ENCODE measurements around the gene AP1AR. TPM values are rescaled to one million over a fixed set of nuclear protein-coding genes. Genes with fewer than 3 reads are reported as not detected.
A peak's percentile ranks its signal among the peaks of the same experiment; 100 is the strongest.

AP1AR gene
- total and polyA plus RNA-seq, 2 of the 4 experiments (the other 2 are of a cell fraction): 4.0 to 4.7 TPM

GRCh38 chr4:112213091-112213490, 18.5 kb upstream of the AP1AR start:
- CTCF ChIA-PET: interaction anchor here (1.1 to 1.5 kb wide), 3 partner anchors 13 to 115 kb away, joined by 3 to 4 read pairs (median 4); no protein-coding TSS in a partner anchor
- Histone ChIP-seq H3K56ac (ENCODE audit: extremely low read depth, insufficient read depth, low read length) (no peak overlapping the region), H2BK5ac (ENCODE audit: low read depth, low read length, poor library complexity, severe bottlenecking) (no peak overlapping the region), H2AFZ (replicated peaks; ENCODE audit: low read length, poor library complexity) (no peak overlapping the region), H3K36me3 (ENCODE audit: control insufficient read depth, insufficient read depth, low read length) (no peaks in the 10 kb centered on the region), H3K9ac (ENCODE audit: low read depth, low read length) (no peak overlapping the region), H3K23ac (ENCODE audit: low read depth, low read length) (no peak overlapping the region), H3K4me2 (ENCODE audit: low read depth, low read length) (no peak overlapping the region), H3K4ac (ENCODE audit: low read depth, low read length) (peak overlapping the region; percentile 20), H4K8ac (ENCODE audit: low read depth in 2 of 2, low read length in 2 of 2) (no peak overlapping the region), H2BK20ac (ENCODE audit: low read depth, low read length) (peak overlapping the region; percentile 46), H3K9me3 (ENCODE audit: control insufficient read depth, insufficient read depth, low read length) (no peaks in the 10 kb centered on the region), H2BK120ac (ENCODE audit: low read depth, low read length) (peak overlapping the region; percentile 29; the same call in 1 of the 2 replicates), H4K91ac (ENCODE audit: insufficient read depth, low read depth, low read length) (no peak overlapping the region), H2AK9ac (replicated peaks; ENCODE audit: low read depth, low read length, poor library complexity) (no peak overlapping the region), H3K14ac (replicated peaks; ENCODE audit: low read depth, low read length) (no peak overlapping the region), H3K27me3 (ENCODE audit: control insufficient read depth, insufficient read depth, low read length) (no peaks in the 10 kb centered on the region), H3K18ac (ENCODE audit: low read depth, low read length) (no peak overlapping the region), H2BK15ac (ENCODE audit: low read depth, low read length) (no peak overlapping the region; the same call in 2 of the 3 replicates), H4K20me1 (ENCODE audit: insufficient read depth, low read length) (no peaks in the 10 kb centered on the region), H3K4me3 (ENCODE audit: insufficient read depth, low read depth, low read length) (no peak overlapping the region), H3K9me1 (ENCODE audit: insufficient read depth, low read length) (no peaks in the 10 kb centered on the region), H4K5ac (ENCODE audit: low read depth, low read length) (no peak overlapping the region), H3K79me1 (ENCODE audit: low read depth in 1 of 2, low read length in 2 of 2) (no peaks in the 10 kb centered on the region), H2AK5ac (ENCODE audit: low read depth, low read length) (peak overlapping the region; percentile 20; the same call in 1 of the 2 replicates), H3K4me1 (ENCODE audit: control insufficient read depth, insufficient read depth, low read length) (peaks cover 3% of the 10 kb centered on the region), H3K27ac (ENCODE audit: insufficient read depth, low read length) (no peak overlapping the region)
- no CpG with 5 or more reads among the region's 2 CpGs for WGBS, 2 experiments (ENCODE audit: extremely low coverage in 2 of 2, insufficient read length in 1 of 2)
- BruUV-seq (replicated peaks): no TSS peak
- intact Hi-C loops (cut with micrococcal nuclease) (no loop called here), in situ Hi-C loops (cut with MboI; ENCODE audit: low sequenced_read_pairs) (no loop called here), dilution Hi-C loops (cut with HindIII; ENCODE audit: low sequenced_read_pairs, unreplicated experiment) (no loop called here)
- DNase-seq (no peak), ATAC-seq (ENCODE audit: low read depth) (no peak)
- POLR2A ChIA-PET (ENCODE audit: unreplicated experiment): no interaction called here
- no peak for TF ChIP-seq FOS (IDR thresholded peaks at IDR 0.05; ENCODE audit: low read depth, low read length)
- no peak for TF ChIP-seq BHLHE40 (IDR thresholded peaks at IDR 0.05; ENCODE audit: low read depth, low read length)
- no peak for TF ChIP-seq NFE2L2 (IDR thresholded peaks at IDR 0.05; ENCODE audit: low read depth, low read length)
- TF ChIP-seq RFX5 (IDR thresholded peaks at IDR 0.05; ENCODE audit: low read depth, low read length): no peak
- TF ChIP-seq CEBPB (IDR thresholded peaks at IDR 0.05; ENCODE audit: low read depth, low read length): no peak
- TF ChIP-seq RAD21 (IDR thresholded peaks at IDR 0.05; ENCODE audit: low read length): no peak
- TF ChIP-seq MXI1 (IDR thresholded peaks at IDR 0.05; ENCODE audit: borderline replicate concordance, low read depth, low read length): no peak
- no peak for TF ChIP-seq CHD1 (IDR thresholded peaks at IDR 0.05; ENCODE audit: low read depth, low read length)
- TF ChIP-seq POLR2A (IDR thresholded peaks at IDR 0.05; ENCODE audit: low read depth, low read length): no peak
- TF ChIP-seq SMC3 (IDR thresholded peaks at IDR 0.05; ENCODE audit: low read depth, low read length): no peak
- TF ChIP-seq MAZ (IDR thresholded peaks at IDR 0.05; ENCODE audit: borderline replicate concordance, low read depth, low read length): no peak
- TF ChIP-seq, protein P1, sequence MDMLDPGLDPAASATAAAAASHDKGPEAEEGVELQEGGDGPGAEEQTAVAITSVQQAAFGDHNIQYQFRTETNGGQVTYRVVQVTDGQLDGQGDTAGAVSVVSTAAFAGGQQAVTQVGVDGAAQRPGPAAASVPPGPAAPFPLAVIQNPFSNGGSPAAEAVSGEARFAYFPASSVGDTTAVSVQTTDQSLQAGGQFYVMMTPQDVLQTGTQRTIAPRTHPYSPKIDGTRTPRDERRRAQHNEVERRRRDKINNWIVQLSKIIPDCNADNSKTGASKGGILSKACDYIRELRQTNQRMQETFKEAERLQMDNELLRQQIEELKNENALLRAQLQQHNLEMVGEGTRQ (IDR thresholded peaks at IDR 0.05; ENCODE audit: low read depth, low read length): no peak
- no peak for TF ChIP-seq MAFK (IDR thresholded peaks at IDR 0.05; ENCODE audit: low read depth, low read length)
- TF ChIP-seq, protein P2, sequence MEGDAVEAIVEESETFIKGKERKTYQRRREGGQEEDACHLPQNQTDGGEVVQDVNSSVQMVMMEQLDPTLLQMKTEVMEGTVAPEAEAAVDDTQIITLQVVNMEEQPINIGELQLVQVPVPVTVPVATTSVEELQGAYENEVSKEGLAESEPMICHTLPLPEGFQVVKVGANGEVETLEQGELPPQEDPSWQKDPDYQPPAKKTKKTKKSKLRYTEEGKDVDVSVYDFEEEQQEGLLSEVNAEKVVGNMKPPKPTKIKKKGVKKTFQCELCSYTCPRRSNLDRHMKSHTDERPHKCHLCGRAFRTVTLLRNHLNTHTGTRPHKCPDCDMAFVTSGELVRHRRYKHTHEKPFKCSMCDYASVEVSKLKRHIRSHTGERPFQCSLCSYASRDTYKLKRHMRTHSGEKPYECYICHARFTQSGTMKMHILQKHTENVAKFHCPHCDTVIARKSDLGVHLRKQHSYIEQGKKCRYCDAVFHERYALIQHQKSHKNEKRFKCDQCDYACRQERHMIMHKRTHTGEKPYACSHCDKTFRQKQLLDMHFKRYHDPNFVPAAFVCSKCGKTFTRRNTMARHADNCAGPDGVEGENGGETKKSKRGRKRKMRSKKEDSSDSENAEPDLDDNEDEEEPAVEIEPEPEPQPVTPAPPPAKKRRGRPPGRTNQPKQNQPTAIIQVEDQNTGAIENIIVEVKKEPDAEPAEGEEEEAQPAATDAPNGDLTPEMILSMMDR (conservative IDR thresholded peaks at IDR 0.05; ENCODE audit: low read depth, low read length): no peak
- TF ChIP-seq, protein P3, sequence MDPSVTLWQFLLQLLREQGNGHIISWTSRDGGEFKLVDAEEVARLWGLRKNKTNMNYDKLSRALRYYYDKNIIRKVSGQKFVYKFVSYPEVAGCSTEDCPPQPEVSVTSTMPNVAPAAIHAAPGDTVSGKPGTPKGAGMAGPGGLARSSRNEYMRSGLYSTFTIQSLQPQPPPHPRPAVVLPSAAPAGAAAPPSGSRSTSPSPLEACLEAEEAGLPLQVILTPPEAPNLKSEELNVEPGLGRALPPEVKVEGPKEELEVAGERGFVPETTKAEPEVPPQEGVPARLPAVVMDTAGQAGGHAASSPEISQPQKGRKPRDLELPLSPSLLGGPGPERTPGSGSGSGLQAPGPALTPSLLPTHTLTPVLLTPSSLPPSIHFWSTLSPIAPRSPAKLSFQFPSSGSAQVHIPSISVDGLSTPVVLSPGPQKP (IDR thresholded peaks at IDR 0.05; ENCODE audit: borderline replicate concordance, low read depth, low read length): no peak

Data from IMR-90 (cell line).